Endodermal cell (in vitro differentiated cells): ENCODE results near the gene DICER1. TPM values are rescaled to one million over a fixed set of nuclear protein-coding genes. Genes with fewer than 3 reads are reported as not detected.

ENCODE experiments used
- DNase-seq: peaks from one replicate; pipeline ENCODE4 v3.0.0-alpha.2; 2017
- H3K27ac ChIP-seq: 2 replicates; pipeline ENCODE4 v1.5.1; 2013; ENCODE audit warnings: mild to moderate bottlenecking, low read depth, low read length, moderate library complexity
- H3K27me3 ChIP-seq: 2 replicates; pipeline ENCODE4 v1.6.1; 2013; ENCODE audit warnings: mild to moderate bottlenecking, low read length, moderate library complexity; ENCODE audit not compliant: insufficient read depth, control insufficient read depth, poor library complexity, severe bottlenecking
- H3K36me3 ChIP-seq: 2 replicates; pipeline ENCODE4 v1.7.0; 2013; ENCODE audit warnings: mild to moderate bottlenecking, low read length, moderate library complexity; ENCODE audit not compliant: control insufficient read depth, insufficient read depth
- H3K4me1 ChIP-seq: one replicate; pipeline ENCODE4 v1.7.0; 2013; ENCODE audit warnings: low read length; ENCODE audit not compliant: control insufficient read depth, insufficient read depth
- H3K4me3 ChIP-seq: 2 replicates; pipeline ENCODE4 v1.5.1; 2013; ENCODE audit warnings: mild to moderate bottlenecking, low read length, moderate library complexity
- H3K9ac ChIP-seq: 2 replicates; pipeline ENCODE4 v1.6.1; 2013; ENCODE audit warnings: mild to moderate bottlenecking, low read length, moderate library complexity; ENCODE audit not compliant: poor library complexity, severe bottlenecking; ENCODE audit errors: extremely low read depth
- H3K9me3 ChIP-seq: 2 replicates; pipeline ENCODE4 v1.6.1; 2013; ENCODE audit warnings: mild to moderate bottlenecking, low read length, moderate library complexity; ENCODE audit not compliant: control insufficient read depth
- H3K27ac Mint-ChIP-seq: 2 replicates; pipeline ENCODE4 v1.8.0; 2020; ENCODE audit warnings: mixed read lengths
- H3K27me3 Mint-ChIP-seq: 2 replicates; pipeline ENCODE4 v1.8.0; 2021; ENCODE audit warnings: mild to moderate bottlenecking, mixed read lengths; ENCODE audit not compliant: insufficient read depth
- H3K36me3 Mint-ChIP-seq: 2 replicates; pipeline ENCODE4 v1.8.0; 2020; ENCODE audit warnings: low read depth, mixed read lengths
- H3K4me1 Mint-ChIP-seq: 2 replicates; pipeline ENCODE4 v1.8.0; 2020; ENCODE audit warnings: mixed read lengths
- H3K4me3 Mint-ChIP-seq: 2 replicates; pipeline ENCODE4 v1.8.0; 2020; ENCODE audit warnings: mild to moderate bottlenecking, moderate library complexity, mixed read lengths
- H3K9me3 Mint-ChIP-seq: 2 replicates; pipeline ENCODE4 v1.8.0; 2020; ENCODE audit warnings: mild to moderate bottlenecking, mixed read lengths
- WGBS, 2 experiments: methylation state at CpG; one replicate each; pipeline versions ENCODE4 v1.1.5 to v1.1.7; 2013; ENCODE audit warnings: missing lambda C conversion rate in 2 of 2, mixed read lengths in 1 of 2; ENCODE audit not compliant: insufficient coverage in 1 of 2, insufficient read length in 1 of 2; 5-methylcytosine and 5-hydroxymethylcytosine counted together
- total RNA-seq, 2 donors: library from RNA; stranded (reverse); fragmentation: NEBNext Ultra II Directional in 1 of 2; extraction: Animal tissue kit (Norgen Biotek cat#: 25700) in 1 of 2; gene quantifications; 2 replicates in 1 of 2; 3 replicates in 1 of 2; pipeline ENCODE4 v1.2.1, GENCODE V29; 2021
- TF ChIP-seq, protein P1 (sequence below): fragments of 200-600 bp; sonication (generic); conservative IDR thresholded peaks from 2 replicates; pipeline ENCODE4 v1.5.0; 2021; ENCODE audit warnings: antibody characterized with exemption, mild to moderate bottlenecking

DICER1 gene
- total RNA-seq, 2 donors from 2014 or later: 66.1 to 69.2 TPM

DNA sequence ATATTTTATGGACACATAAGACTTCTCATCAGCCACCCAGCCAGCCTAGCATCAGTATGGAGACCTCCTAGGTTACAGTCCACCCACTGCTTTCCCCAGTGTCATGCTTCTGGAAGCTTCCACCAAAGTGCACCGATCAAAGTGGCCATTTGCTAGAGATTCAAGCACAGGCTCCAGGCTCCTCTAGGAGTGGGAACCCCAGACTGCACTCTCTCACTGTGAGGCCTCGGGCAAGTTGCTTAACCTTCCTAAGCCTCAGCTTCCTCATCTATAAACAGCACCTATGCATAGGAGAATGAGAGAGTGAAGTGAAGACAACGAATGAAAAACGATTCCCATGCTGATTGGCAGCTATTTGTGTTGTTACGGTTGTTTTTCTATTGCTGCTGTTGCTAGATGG, 94.4 kb downstream of the DICER1 start:
- Mint-ChIP-seq H3K36me3 (no peaks in the 10 kb centered on the region), H3K9me3 (no peaks in the 10 kb centered on the region), H3K4me1 (peaks cover 11% of the 10 kb centered on the region), H3K4me3 (no peak overlapping the region), H3K27me3 (peaks cover 2% of the 10 kb centered on the region), H3K27ac (no peak overlapping the region)
- no peaks in the 10 kb centered on the region for H3K9me3 ChIP-seq
- H3K27ac ChIP-seq: no peak overlapping the region
- H3K4me1 ChIP-seq: no peaks in the 10 kb centered on the region
- no peaks in the 10 kb centered on the region for H3K36me3 ChIP-seq
- 91 to 100% methylated on average over 3 to 5 of the region's 5 CpGs for WGBS, 2 experiments
- TF ChIP-seq, protein P1, sequence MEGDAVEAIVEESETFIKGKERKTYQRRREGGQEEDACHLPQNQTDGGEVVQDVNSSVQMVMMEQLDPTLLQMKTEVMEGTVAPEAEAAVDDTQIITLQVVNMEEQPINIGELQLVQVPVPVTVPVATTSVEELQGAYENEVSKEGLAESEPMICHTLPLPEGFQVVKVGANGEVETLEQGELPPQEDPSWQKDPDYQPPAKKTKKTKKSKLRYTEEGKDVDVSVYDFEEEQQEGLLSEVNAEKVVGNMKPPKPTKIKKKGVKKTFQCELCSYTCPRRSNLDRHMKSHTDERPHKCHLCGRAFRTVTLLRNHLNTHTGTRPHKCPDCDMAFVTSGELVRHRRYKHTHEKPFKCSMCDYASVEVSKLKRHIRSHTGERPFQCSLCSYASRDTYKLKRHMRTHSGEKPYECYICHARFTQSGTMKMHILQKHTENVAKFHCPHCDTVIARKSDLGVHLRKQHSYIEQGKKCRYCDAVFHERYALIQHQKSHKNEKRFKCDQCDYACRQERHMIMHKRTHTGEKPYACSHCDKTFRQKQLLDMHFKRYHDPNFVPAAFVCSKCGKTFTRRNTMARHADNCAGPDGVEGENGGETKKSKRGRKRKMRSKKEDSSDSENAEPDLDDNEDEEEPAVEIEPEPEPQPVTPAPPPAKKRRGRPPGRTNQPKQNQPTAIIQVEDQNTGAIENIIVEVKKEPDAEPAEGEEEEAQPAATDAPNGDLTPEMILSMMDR: no peak
- no peak overlapping the region for H3K4me3 ChIP-seq
- H3K9ac ChIP-seq: no peak overlapping the region
- DNase-seq: no peak
- no peaks in the 10 kb centered on the region for H3K27me3 ChIP-seq

GRCh38 chr14:95062220-95062619, 95.1 kb downstream of the DICER1 start:
- H3K27ac Mint-ChIP-seq: no peak overlapping the region
- TF ChIP-seq, protein P1: no peak
- H3K9me3 ChIP-seq: no peaks in the 10 kb centered on the region
- H3K9me3 Mint-ChIP-seq: no peaks in the 10 kb centered on the region
- no peak for DNase-seq
- H3K9ac ChIP-seq: no peak overlapping the region
- H3K4me3 ChIP-seq: no peak overlapping the region
- no peaks in the 10 kb centered on the region for H3K27me3 ChIP-seq
- H3K4me1 ChIP-seq: no peaks in the 10 kb centered on the region
- H3K27ac ChIP-seq: no peak overlapping the region
- WGBS, 2 experiments: 91 to 100% methylated on average over 4 to 5 of the region's 5 CpGs
- no peaks in the 10 kb centered on the region for H3K36me3 Mint-ChIP-seq
- no peak overlapping the region for H3K4me3 Mint-ChIP-seq
- no peaks in the 10 kb centered on the region for H3K36me3 ChIP-seq
- no peaks in the 10 kb centered on the region for H3K27me3 Mint-ChIP-seq
- H3K4me1 Mint-ChIP-seq: peaks cover 9% of the 10 kb centered on the region

GRCh38 chr14:95061317-95062093, 95.8 kb downstream of the DICER1 start:
- no peaks in the 10 kb centered on the region for H3K27me3 Mint-ChIP-seq
- H3K4me1 Mint-ChIP-seq: peaks cover 9% of the 10 kb centered on the region
- H3K4me3 Mint-ChIP-seq: no peak overlapping the region
- no peaks in the 10 kb centered on the region for H3K9me3 Mint-ChIP-seq
- H3K4me3 ChIP-seq: no peak overlapping the region
- H3K4me1 ChIP-seq: no peaks in the 10 kb centered on the region
- no peak overlapping the region for H3K27ac ChIP-seq
- TF ChIP-seq, protein P1: no peak
- H3K36me3 Mint-ChIP-seq: no peaks in the 10 kb centered on the region
- no peaks in the 10 kb centered on the region for H3K36me3 ChIP-seq
- H3K27me3 ChIP-seq: no peaks in the 10 kb centered on the region
- no peak for DNase-seq
- H3K27ac Mint-ChIP-seq: no peak overlapping the region
- H3K9ac ChIP-seq: no peak overlapping the region
- 91 to 95% methylated on average over 4 to 14 of the region's 14 CpGs for WGBS, 2 experiments
- H3K9me3 ChIP-seq: no peaks in the 10 kb centered on the region
